Nasal cavity respiratory epithelium epithelial cell of viscerocranial mucosa (primary cell): ENCODE data around the gene CASKIN2. TPM values are rescaled to one million over a fixed set of nuclear protein-coding genes. Genes with fewer than 3 reads are reported as not detected.

Experiments used
- total RNA-seq: library from RNA; depleted of rRNA; stranded (reverse); fragments of >200 nt; gene quantifications from 2 replicates; pipeline ENCODE4 v1.2.3, GENCODE V29; 2014

Gene CASKIN2, protein sequence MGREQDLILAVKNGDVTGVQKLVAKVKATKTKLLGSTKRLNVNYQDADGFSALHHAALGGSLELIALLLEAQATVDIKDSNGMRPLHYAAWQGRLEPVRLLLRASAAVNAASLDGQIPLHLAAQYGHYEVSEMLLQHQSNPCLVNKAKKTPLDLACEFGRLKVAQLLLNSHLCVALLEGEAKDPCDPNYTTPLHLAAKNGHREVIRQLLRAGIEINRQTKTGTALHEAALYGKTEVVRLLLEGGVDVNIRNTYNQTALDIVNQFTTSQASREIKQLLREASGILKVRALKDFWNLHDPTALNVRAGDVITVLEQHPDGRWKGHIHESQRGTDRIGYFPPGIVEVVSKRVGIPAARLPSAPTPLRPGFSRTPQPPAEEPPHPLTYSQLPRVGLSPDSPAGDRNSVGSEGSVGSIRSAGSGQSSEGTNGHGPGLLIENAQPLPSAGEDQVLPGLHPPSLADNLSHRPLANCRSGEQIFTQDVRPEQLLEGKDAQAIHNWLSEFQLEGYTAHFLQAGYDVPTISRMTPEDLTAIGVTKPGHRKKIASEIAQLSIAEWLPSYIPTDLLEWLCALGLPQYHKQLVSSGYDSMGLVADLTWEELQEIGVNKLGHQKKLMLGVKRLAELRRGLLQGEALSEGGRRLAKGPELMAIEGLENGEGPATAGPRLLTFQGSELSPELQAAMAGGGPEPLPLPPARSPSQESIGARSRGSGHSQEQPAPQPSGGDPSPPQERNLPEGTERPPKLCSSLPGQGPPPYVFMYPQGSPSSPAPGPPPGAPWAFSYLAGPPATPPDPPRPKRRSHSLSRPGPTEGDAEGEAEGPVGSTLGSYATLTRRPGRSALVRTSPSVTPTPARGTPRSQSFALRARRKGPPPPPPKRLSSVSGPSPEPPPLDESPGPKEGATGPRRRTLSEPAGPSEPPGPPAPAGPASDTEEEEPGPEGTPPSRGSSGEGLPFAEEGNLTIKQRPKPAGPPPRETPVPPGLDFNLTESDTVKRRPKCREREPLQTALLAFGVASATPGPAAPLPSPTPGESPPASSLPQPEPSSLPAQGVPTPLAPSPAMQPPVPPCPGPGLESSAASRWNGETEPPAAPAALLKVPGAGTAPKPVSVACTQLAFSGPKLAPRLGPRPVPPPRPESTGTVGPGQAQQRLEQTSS (N-terminal part only)
- 3.8 and 10.3 TPM in 2 replicates for total RNA-seq

DNA sequence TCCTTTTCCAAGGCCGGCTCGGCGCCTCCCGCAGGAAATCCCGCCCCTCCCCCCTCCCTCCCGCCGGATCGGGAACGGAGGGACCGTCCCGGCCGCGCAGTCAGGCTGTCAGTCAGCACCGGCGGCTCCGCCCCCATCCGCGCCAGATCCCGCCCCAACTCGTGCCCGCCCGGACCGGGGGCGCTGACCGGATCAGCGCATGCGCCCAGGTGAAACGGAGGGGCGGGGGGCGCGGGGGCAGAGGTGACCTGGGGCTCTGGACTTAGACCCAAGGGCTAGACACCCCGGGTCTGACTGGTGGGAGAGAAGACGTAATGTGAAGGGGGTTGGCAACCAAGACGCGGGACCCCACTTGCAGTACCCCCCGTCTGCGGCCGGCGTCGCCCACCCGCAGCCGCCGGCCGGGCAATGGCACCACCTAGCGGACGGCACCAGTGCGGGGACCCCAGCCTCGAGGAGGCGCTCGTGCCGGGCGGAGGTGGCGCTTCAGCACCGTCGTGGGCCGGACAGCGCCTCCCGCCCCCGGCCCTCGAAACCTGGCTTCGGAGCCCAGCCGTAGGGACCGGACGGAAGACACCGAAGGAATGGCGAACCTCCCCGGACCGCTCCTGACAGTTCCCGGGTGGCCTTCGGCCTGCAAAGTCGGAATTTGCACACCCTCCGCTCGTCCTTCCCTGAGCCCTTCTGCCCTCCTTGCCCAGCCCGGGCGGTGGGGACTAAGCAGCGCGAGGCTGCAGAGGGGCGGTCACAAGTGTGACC, at the start of gene CASKIN2:
Gene CASKIN2 (minus strand): TSS at position 42 of the 759 bp plus-strand sequence. CDS start 1,733 bp downstream, outside the sequence.

GRCh38 chr17:75524970-75525805, 9.9 kb upstream of the CASKIN2 start, which contains the start of gene LLGL2:
TSS of gene LLGL2 (plus strand) at chr17:75525697. CDS start at chr17:75543427, 17,730 bp downstream.

DNA sequence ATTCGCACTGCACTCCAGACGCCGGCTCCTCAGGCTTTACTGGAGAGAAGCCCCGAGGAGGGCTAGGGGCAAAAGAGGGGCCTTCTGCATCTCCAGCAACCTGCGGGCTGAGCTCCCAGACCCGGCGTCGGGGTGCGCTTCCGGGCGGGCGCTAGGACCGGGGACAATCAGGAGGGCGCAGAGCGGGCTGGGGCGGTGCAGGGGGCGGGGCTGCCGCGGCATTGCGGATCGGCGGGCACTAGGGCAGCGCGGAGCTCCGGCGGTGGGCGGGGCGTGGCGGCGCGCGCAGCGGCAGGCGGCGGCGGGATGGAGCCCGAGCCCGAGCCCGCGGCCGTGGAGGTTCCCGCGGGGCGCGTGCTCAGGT, 900 bp upstream of the CASKIN2 start, which contains the start of gene TSEN54:
Gene TSEN54 (plus strand): TSS at position 274 of the 364 bp plus-strand sequence. CDS start 33 bp downstream, at position 307.

DNA sequence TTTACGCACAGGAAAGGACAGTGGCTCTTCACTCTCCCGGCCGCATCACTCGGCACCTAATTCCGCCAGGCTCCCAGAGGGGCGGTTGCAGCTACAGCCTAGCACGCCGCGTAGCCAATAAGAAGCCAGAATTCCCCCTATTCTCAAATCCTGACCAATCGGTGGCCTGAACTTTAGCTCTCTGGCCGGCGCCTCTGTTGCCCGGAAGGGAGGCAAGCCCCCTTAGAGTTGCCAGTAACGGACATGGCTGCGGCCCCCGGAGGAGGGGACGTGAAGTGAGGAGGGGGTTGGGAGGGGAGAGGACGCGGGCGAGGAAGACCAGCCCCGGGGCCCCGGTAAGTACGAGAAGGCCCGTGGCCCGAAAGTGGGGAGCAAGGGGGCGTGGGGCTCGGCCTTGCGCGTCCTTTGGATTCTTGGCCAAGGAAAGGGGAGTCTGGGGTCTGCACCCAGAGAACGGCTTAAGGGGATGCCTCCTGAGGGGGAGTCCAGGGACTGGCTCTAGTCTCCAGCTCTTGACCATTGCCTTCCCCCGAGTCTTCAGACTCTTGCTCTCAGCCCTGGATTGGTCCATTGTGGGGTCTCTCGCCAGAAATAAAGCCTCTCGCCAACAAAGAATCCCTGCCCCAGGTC, 58.8 kb downstream of the CASKIN2 start, which contains the start of gene TMEM94:
Gene TMEM94 (plus strand): TSS at position 219 of the 630 bp plus-strand sequence. CDS start 15,271 bp downstream, outside the sequence.

Other genes with a start within 250 kb of the CASKIN2 start
- 14.2 and 37.6 TPM in 2 replicates for gene MIF4GD, start 244.3 kb downstream of the CASKIN2 start, total RNA-seq
- 10.4 and 18.8 TPM in 2 replicates for gene SLC25A19, start 226.1 kb downstream of the CASKIN2 start, total RNA-seq
- 95.1 and 108 TPM in 2 replicates for gene GRB2, start 109.9 kb downstream of the CASKIN2 start, total RNA-seq
- gene TMEM94, start 58.9 kb downstream of the CASKIN2 start, total RNA-seq, result 12.0 and 37.5 TPM in 2 replicates
- 16.5 and 26.7 TPM in 2 replicates for gene TSEN54, start 991 bp upstream of the CASKIN2 start, total RNA-seq
- 36.4 and 46.8 TPM in 2 replicates for gene LLGL2, start 10.2 kb upstream of the CASKIN2 start, total RNA-seq
- gene MYO15B, start 72.3 kb upstream of the CASKIN2 start, total RNA-seq, result 2.4 and 3.6 TPM in 2 replicates
- gene SMIM5, start 117.9 kb upstream of the CASKIN2 start, total RNA-seq, result 0.34 and 0.93 TPM in 2 replicates
- gene RECQL5, start 151.6 kb upstream of the CASKIN2 start, total RNA-seq, result 17.4 and 27.6 TPM in 2 replicates
- 52.3 and 65.1 TPM in 2 replicates for gene SAP30BP, start 151.8 kb upstream of the CASKIN2 start, total RNA-seq
- 488 and 974 TPM in 2 replicates for gene ITGB4, start 205.9 kb upstream of the CASKIN2 start, total RNA-seq
- 9.9 and 16.0 TPM in 2 replicates for gene GALK1, start 249.7 kb upstream of the CASKIN2 start, total RNA-seq